DMS53 treated with DMSO at 0.1 percent for 48 hours (cell line): ENCODE measurements around the gene NEUROG2.
"Not testable (repeated sequence)": the region's sequence is repeated elsewhere in the genome, so short reads cannot be mapped to it uniquely, and the experiment has no call there.

Experiments
- DNase-seq: peaks from one replicate; lab custom pipeline; 2025; ENCODE audit not compliant: unreplicated experiment; lab: John Stamatoyannopoulos, UW

Gene NEUROG2

DNA sequence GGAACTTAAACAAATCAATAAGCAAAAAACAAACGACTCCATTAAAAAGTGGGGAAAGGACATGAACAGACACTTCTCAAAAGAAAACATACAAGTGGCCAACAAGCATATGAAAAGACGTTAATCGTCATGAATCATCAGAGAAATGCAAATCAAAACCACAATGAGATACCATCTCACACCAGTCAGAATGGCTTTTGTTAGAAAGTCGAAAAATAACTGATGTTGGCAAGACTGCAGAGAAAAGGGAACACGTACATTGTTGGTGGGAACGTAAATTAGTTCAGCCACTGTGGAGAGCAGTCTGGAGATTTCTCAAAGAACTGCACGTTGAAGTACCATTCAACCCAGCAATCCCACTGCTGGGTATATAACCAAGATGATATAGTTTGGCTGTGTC lies 23.7 kb downstream of the NEUROG2 start:
- DNase-seq: no peak

DNA sequence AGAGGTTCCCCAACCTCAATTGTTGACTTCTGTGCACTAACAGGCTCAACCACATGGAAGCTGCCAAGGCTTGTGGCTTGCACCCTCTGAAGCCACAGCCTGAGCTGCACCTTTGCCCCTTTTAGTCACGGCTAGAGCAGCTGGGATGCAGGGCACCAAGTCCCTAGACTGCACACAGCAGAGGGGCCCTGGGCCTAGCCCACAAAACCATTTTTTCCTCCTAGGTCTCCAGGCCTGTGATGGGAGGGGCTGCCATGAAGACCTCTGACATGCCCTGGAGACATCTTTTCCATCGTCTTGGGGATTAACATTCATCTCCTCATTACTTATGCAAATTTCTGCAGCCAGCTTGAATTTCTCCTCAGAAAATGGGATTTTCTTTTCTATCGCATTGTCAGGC lies 25.2 kb downstream of the NEUROG2 start:
- DNase-seq: not testable (repeated sequence)

DNA sequence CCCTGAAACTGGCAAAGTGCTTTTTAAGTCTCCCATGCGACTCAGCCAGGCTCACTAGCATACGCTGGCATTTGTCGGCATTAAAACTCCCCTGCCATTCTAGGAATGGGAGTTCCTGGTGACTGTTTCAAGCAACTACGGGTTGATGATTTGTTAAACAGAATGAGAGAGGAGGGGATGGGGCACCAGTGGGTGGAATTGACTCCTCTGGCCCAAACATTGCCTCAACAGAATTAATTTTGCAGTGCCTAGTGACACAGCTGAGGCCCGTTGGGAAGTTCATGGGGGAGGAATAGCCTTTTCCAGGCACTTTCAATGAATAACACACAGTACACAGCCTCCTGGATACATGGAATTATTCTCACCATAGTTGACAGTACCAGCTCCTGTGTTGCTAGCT lies 30.1 kb downstream of the NEUROG2 start:
- DNase-seq: no peak

DNA sequence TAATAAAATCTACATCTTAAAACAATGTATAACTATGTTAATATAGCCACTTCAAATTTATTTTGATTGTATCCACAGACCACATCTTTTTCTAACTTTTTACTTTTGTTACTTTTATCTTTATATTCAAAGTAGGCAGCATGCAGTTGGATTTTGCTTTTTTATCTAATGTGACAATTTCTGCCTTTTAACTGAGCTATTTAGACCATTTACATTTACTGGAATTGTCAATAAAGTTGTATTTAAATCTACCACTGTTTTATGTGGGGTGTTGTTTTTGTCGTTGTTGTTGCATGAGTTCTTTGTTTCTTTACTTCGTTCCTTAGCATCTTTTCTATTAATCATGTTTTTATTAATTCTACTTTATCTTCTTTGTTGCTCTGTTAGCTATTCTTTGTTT lies 42.0 kb downstream of the NEUROG2 start:
- DNase-seq: no peak

DNA sequence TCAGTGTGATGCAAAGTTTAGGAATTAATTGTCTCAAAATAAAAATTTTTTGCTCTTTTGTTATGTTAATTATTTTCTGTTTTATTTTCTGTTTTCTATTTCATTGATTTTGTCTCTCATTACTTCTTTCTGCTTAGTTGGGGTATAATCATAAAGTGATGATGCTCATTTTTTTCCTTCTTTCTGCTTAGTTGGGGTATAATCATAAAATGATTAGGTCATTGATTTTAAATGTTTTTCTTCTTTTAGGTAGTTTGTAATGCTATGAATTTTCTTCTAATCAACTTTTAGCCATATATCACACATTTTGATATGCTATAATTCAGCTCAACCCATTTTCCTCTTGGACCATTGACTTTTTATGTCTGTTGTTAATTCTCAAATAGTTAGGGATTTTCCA lies 43.7 kb downstream of the NEUROG2 start:
- DNase-seq: no peak
